Stimulated activated CD8-positive, alpha-beta memory T cell treated with anti-CD3 and anti-CD28 coated beads, Interleukin-7, amount 100 ng/mL, for 24 hours (primary cell): ENCODE data around the gene SEC23A.
"Not testable (repeated sequence)": the region's sequence is repeated elsewhere in the genome, so short reads cannot be mapped to it uniquely, and the experiment has no call there.

Experiments used
- DNase-seq: peaks from one replicate; pipeline ENCODE4 v3.0.0-alpha.2; 2020; ENCODE audit warnings: low read depth

The SEC23A gene

GRCh38 chr14:39102969-39103957 lies at the start of gene SEC23A:
TSS of gene SEC23A (minus strand) at chr14:39103235. CDS start at chr14:39096118, 7,117 bp downstream.
- peak; percentile 71 for DNase-seq

- no peak for DNase-seq
Measured at GRCh38 chr14:39145266-39145966, 42.4 kb upstream of the SEC23A start.

GRCh38 chr14:39143226-39143625 lies 40.2 kb upstream of the SEC23A start:
- not testable (repeated sequence) for DNase-seq

GRCh38 chr14:39141623-39142022 lies 38.6 kb upstream of the SEC23A start:
- DNase-seq: not testable (repeated sequence)

GRCh38 chr14:39140170-39140569 lies 37.1 kb upstream of the SEC23A start:
- no peak for DNase-seq

- no peak for DNase-seq
Measured at GRCh38 chr14:39138440-39138839, 35.4 kb upstream of the SEC23A start.

GRCh38 chr14:39137835-39138234 lies 34.8 kb upstream of the SEC23A start:
- not testable (repeated sequence) for DNase-seq

- no peak for DNase-seq
Measured at GRCh38 chr14:39122330-39123138, 19.5 kb upstream of the SEC23A start.

GRCh38 chr14:39114073-39114838 lies 11.2 kb upstream of the SEC23A start, which contains the start of gene GEMIN2:
TSS of gene GEMIN2 (plus strand) at chr14:39114323. CDS start at chr14:39114339, 16 bp downstream.
- DNase-seq: peak; percentile 89

- DNase-seq: no peak
Measured at GRCh38 chr14:39113685-39114072, 10.6 kb upstream of the SEC23A start.

- DNase-seq: no peak
Measured at GRCh38 chr14:39109893-39110715, 7.1 kb upstream of the SEC23A start.

GRCh38 chr14:39108791-39109190 lies 5.8 kb upstream of the SEC23A start:
- DNase-seq: no peak

GRCh38 chr14:39107591-39107996 lies 4.6 kb upstream of the SEC23A start:
- no peak for DNase-seq

- not testable (repeated sequence) for DNase-seq
Measured at GRCh38 chr14:39104078-39104801, 1.2 kb upstream of the SEC23A start.

GRCh38 chr14:39102265-39102968 lies 618 bp downstream of the SEC23A start:
- DNase-seq: no peak

- no peak for DNase-seq
Measured at GRCh38 chr14:39099748-39100147, 3.3 kb downstream of the SEC23A start.

GRCh38 chr14:39099215-39099614 lies 3.8 kb downstream of the SEC23A start:
- DNase-seq: not testable (repeated sequence)

GRCh38 chr14:39097159-39097558 lies 5.9 kb downstream of the SEC23A start:
- no peak for DNase-seq

- DNase-seq: no peak
Measured at GRCh38 chr14:39094515-39094914, 8.5 kb downstream of the SEC23A start.
